GM19324 (cell line): ENCODE measurements around the gene XYLT1.
A peak's percentile ranks its signal among the peaks of the same experiment; 100 is the strongest.
"Not testable (repeated sequence)": the region's sequence is repeated elsewhere in the genome, so short reads cannot be mapped to it uniquely, and the experiment has no call there.

ENCODE experiments used
- ATAC-seq: cut with Tn5 transposase; IDR thresholded peaks from one replicate; pipeline ENCODE4 v1.9.1; 2021; ENCODE audit warnings: mild to moderate bottlenecking, moderate library complexity; ENCODE audit not compliant: unreplicated experiment, low FRiP score

The XYLT1 gene

DNA sequence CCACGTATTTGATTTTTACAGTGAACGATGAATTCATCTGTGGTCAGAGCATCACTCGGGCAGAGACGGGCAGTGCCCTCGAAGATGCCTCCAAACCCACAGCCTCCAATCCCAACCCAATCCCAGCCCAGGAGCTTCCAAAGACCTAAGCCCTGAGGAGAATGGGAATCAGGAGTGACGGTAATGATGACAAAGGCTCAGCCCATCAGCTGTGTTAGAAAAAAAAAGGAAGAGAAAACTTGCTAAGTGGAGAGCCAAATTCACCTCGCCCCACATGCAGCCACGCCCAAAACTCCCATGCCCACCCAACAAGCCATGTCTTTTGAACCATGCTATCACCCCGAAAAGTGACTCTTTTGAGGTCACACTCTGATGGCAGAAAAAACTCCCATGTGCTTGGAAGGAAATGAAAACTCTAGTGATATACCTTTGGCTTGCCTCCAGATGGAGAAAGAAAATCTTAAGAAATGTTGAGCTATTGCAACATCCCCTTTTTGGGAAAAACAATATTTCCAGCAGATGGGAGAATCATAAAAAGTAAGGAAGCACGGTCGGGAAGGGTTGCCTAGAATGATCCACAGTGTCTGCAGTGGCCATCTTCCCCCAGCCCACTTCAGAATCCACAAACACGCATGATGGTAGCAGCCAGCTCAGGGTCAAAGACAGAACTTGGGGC is 37.7 kb downstream of the XYLT1 start:
- ATAC-seq = no peak

DNA sequence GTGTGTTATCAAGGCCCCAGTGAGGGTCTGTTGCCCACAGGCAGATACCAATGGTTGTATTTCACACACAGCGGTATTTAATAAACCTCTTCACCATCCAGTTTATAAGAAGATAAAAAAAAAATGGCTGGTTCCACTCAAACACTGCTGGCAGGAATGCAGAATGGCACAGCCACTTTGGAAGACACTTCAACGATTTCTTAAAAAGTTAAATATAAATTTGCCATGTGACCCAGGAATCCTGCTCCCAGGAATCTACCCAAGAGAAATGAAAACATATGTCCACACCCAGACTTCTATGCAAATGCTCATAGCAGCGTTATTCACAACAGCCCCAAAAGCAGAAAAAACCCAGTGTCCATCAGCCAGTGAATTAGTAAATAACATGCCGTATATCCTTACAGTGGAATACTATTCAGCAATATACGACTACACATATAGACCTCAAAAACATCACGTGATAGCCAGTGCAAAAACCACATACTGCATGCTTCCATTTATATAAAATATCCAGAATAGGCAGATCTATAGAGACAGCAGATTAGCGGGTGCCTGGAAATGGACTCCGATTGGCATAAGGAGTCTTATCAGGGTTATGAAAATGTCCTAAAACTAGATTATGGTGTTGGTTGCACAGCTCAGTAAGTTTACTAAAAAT is 38.7 kb downstream of the XYLT1 start:
- no peak for ATAC-seq

- ATAC-seq = no peak
Measured at GRCh38 chr16:17431012-17431411, 39.7 kb downstream of the XYLT1 start.

DNA sequence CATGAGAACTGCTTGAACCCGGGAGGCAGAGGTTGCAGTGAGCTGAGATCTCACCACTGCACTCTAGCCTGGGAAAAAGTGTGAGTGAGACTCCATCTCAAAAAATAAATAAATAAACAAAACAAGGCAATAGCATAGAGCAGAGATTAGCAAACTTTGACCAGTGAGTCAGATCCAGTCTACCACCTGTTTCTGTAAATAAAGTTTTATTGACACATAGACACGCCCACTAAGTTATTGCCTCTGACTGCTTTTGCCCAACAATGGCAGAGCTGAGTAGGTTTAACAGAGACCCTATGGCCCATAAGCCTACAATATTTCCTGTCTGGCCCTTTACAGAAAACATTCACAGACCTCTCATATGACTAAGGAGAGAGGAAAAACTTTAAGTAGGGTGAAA is 44.3 kb downstream of the XYLT1 start:
- ATAC-seq = no peak

GRCh38 chr16:17424771-17425170 is 46.0 kb downstream of the XYLT1 start:
- no peak for ATAC-seq

GRCh38 chr16:17423221-17423620 is 47.5 kb downstream of the XYLT1 start:
- ATAC-seq = no peak

GRCh38 chr16:17420816-17421215 is 49.9 kb downstream of the XYLT1 start:
- no peak for ATAC-seq

- no peak for ATAC-seq
Measured at GRCh38 chr16:17419266-17419665, 51.5 kb downstream of the XYLT1 start.

DNA sequence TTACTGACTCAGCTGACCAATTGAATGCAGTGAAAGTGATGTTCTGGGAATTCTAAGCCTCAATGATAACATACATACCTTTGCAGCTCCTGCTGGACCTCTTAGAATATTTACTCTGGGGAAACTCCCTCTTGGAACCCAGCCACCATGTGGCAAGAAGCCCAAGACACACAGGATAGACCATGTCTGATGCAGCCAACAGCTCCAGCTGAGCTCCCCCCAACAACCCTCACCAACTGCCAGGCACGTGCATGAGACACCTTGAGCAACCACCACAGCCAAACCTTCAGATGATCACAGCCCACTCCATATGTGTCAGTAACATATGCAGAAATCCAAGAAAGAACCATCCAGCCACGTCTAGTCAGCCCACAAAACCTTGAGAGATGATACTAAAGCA is 53.0 kb downstream of the XYLT1 start:
- no peak for ATAC-seq

DNA sequence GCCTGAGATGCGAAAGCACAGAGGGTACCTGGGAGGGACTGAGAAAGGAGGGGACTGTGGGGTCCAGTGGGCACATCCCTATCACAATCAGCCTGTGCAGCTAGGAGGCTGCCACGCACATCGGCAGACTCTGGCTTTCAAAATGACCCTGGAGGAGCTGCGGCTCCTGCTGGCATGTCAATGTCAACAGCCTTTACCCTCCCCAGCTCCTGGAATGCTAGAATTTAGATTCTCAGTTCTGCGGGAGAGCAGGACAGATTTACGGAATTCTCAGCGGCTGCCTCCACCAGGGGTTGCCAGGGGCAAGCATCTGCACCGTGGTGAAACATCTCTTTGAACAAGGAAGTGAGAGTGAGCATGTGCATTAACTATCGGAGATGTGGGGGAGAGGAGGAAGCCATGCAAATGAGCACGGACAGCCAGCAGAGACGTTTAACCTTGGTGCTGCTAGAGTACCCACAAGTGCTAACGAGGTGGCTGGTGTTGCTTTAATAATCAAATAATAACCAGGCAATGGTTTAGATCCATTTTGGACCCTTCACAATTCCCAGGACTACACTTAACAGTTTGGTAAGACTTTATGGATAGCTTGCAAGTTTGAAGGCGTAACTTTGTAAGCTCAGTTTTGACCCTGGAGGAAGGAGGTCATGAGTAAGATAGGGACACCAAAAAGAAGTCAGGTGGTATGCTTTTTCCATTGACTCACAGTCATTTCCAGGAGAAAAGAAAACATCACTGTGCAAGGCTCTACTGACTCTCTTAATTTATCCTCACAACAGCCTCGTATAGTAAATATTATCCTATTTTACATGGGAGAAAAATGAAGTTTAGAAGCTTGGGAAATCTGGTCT is 54.1 kb downstream of the XYLT1 start:
- ATAC-seq = peak; percentile 96

GRCh38 chr16:17414916-17415315 is 55.8 kb downstream of the XYLT1 start:
- no peak for ATAC-seq

GRCh38 chr16:17414421-17414820 is 56.3 kb downstream of the XYLT1 start:
- ATAC-seq = no peak

GRCh38 chr16:17413508-17413907 is 57.3 kb downstream of the XYLT1 start:
- no peak for ATAC-seq

DNA sequence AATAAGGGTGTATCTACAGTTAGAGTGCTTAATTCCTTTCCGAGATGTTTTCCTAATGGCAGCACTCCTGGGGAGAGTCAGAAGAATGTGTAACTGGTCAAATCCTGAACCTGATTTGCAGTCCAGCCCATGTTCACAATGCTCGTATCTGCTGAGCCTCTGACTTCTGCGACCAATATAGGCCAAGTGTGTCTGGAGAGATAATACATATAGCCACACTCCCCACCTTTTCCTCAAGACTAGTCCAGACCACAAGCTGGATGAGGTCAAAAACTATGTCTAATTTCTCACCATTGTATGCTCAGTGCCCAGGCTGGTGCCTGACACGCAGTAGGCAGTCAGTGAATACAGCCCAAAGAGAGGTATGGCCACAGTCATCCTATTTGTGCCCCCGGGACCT is 58.0 kb downstream of the XYLT1 start:
- no peak for ATAC-seq

- ATAC-seq = no peak
Measured at GRCh38 chr16:17412221-17412620, 58.5 kb downstream of the XYLT1 start.

DNA sequence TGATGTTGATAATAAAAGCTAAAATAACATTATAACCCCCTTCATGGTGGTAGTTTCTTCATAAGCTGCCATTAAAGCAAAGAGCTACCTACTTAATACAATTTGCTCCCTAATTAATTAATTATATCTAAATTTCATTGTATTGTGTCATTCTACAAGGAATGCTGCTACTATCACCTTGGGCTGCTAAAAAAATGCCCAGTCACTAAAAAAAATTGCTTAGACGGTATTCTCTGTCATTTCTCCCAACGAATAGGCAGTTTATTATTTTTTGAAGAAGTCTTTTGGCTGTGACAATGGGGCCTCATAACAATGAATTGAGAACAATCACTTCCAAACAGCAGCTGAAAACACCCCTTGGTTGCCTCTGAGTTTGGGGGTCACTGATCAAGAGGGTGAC is 59.5 kb downstream of the XYLT1 start:
- ATAC-seq = no peak

- ATAC-seq = not testable (repeated sequence)
Measured at GRCh38 chr16:17410316-17410715, 60.4 kb downstream of the XYLT1 start.

DNA sequence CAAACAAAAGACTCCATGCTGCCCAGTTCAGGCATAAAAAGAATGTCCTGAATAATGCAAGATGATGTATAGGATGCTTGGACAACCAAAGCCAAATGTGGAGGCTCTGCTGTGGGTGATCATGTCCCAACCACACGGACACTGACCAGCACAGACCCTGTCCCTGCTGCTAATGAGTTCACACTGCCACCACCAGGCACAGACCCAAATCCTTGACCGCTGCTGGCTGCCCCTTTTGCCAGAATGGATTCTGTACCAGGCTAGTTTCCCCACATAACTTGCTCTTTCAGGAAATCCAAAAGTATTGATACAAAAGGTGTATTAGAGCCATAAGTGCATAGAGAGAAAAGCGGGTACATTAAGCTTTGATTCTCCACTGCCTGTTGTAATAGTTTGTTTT is 60.9 kb downstream of the XYLT1 start:
- no peak for ATAC-seq

- ATAC-seq = peak; percentile 72
Measured at GRCh38 chr16:17408955-17409441, 61.8 kb downstream of the XYLT1 start.

- ATAC-seq = no peak
Measured at GRCh38 chr16:17408296-17408695, 62.5 kb downstream of the XYLT1 start.

- no peak for ATAC-seq
Measured at GRCh38 chr16:17407321-17407720, 63.4 kb downstream of the XYLT1 start.
